Vagina (tissue), 2 donors: ENCODE measurements around the gene LGALS1.

Experiments
- CTCF ChIP-seq, 3 experiments: fragments of 450-650 bp in 2 of 3; fragments of 200-600 bp in 1 of 3; sonication (generic) in 1 of 3; IDR thresholded peaks; one replicate each; pipeline ENCODE4 v1.5.1; 2017 to 2019; ENCODE audit warnings: antibody characterized with exemption in 3 of 3, mild to moderate bottlenecking in 2 of 3, moderate library complexity in 2 of 3
- POLR2A ChIP-seq, 2 donors: fragments of 450-650 bp; IDR thresholded peaks; one replicate each; pipeline ENCODE4 v1.6.1; 2017; ENCODE audit warnings: antibody characterized with exemption in 2 of 2, mild to moderate bottlenecking in 2 of 2, moderate library complexity in 2 of 2
- POLR2AphosphoS5 ChIP-seq, 2 donors: sonication (generic); formaldehyde crosslinking; IDR thresholded peaks; one replicate each; pipeline ENCODE4 v1.9.0; 2017; ENCODE audit warnings: antibody characterized with exemption in 2 of 2, mild to moderate bottlenecking in 2 of 2, low read depth in 1 of 2; ENCODE audit not compliant: insufficient read depth in 1 of 2

GRCh38 chr22:37674248-37674647, 1.2 kb upstream of the LGALS1 start:
- no peak for TF ChIP-seq CTCF (IDR thresholded peaks at IDR 0.05)
- TF ChIP-seq POLR2A (IDR thresholded peaks at IDR 0.05), result no peak
- no peak for TF ChIP-seq POLR2AphosphoS5 (IDR thresholded peaks at IDR 0.05; ENCODE audit: insufficient read depth in 1 of 2, low read depth in 1 of 2)
